ENCODE results near the gene DNPEP.
A peak's percentile ranks its signal among the peaks of the same experiment; 100 is the strongest.

The DNPEP gene

GRCh38 chr2:219392754-219393153 lies 5.0 kb upstream of the DNPEP start:
- no peak for DNase-seq (ENCODE audit: low read depth)
- no peak for TF ChIP-seq CTCF (IDR thresholded peaks at IDR 0.05; ENCODE audit: control insufficient read depth, insufficient read depth, low read depth, low read length, missing control alignments)
- H3K4me3 ChIP-seq (ENCODE audit: control insufficient read depth, low read depth, low read length): no peak overlapping the region

- no peak for DNase-seq (ENCODE audit: low read depth)
- TF ChIP-seq CTCF (IDR thresholded peaks at IDR 0.05; ENCODE audit: control insufficient read depth, insufficient read depth, low read depth, low read length, missing control alignments): no peak
- no peak overlapping the region; the same call in 1 of the 2 replicates for H3K4me3 ChIP-seq (ENCODE audit: control insufficient read depth, low read depth, low read length)
These were observed 1.1 kb upstream of the DNPEP start for GRCh38 chr2:219388907-219389156.

- DNase-seq (ENCODE audit: low read depth): peak; percentile 82
- peak; percentile 43 for TF ChIP-seq CTCF (IDR thresholded peaks at IDR 0.05; ENCODE audit: control insufficient read depth, insufficient read depth, low read depth, low read length, missing control alignments)
- H3K4me3 ChIP-seq (ENCODE audit: control insufficient read depth, low read depth, low read length): peak overlapping the region; percentile 42
These were observed 602 bp upstream of the DNPEP start for GRCh38 chr2:219388121-219388906.

GRCh38 chr2:219386532-219387280 lies 1.0 kb downstream of the DNPEP start:
- H3K4me3 ChIP-seq (ENCODE audit: control insufficient read depth, low read depth, low read length): peak overlapping the region; percentile 80
- no peak for TF ChIP-seq CTCF (IDR thresholded peaks at IDR 0.05; ENCODE audit: control insufficient read depth, insufficient read depth, low read depth, low read length, missing control alignments)
- DNase-seq (ENCODE audit: low read depth): no peak

- TF ChIP-seq CTCF (IDR thresholded peaks at IDR 0.05; ENCODE audit: control insufficient read depth, insufficient read depth, low read depth, low read length, missing control alignments): no peak
- no peak overlapping the region; the same call in 1 of the 2 replicates for H3K4me3 ChIP-seq (ENCODE audit: control insufficient read depth, low read depth, low read length)
- DNase-seq (ENCODE audit: low read depth): no peak
These were observed 1.7 kb downstream of the DNPEP start for GRCh38 chr2:219385958-219386520.

GRCh38 chr2:219384859-219385258 lies 2.9 kb downstream of the DNPEP start:
- no peak for TF ChIP-seq CTCF (IDR thresholded peaks at IDR 0.05; ENCODE audit: control insufficient read depth, insufficient read depth, low read depth, low read length, missing control alignments)
- no peak for DNase-seq (ENCODE audit: low read depth)
- no peak overlapping the region for H3K4me3 ChIP-seq (ENCODE audit: control insufficient read depth, low read depth, low read length)

Measured in AG09309 (cell line).